ENCODE measurements around the gene ARHGAP33. TPM values are rescaled to one million over a fixed set of nuclear protein-coding genes. Genes with fewer than 3 reads are reported as not detected.

ARHGAP33 gene
- total and polyA plus RNA-seq, 2 of the 8 experiments (the other 6 are each of a cell fraction or from before 2014, with no cell fraction given): 6.5 to 25.2 TPM

GRCh38 chr19:35773020-35773806, 2.2 kb upstream of the ARHGAP33 start:
- no peak overlapping the region for H2BK20ac ChIP-seq (ENCODE audit: low read length)
- H2BK120ac ChIP-seq (replicated peaks; ENCODE audit: low read depth, low read length): no peak overlapping the region
- H3K27ac ChIP-seq (ENCODE audit: low read depth, low read length): no peak overlapping the region
- CTCF ChIA-PET (ENCODE audit: partially characterized antibody): interaction anchor here (0.7 to 1.0 kb wide), 4 partner anchors 13 to 268 kb away, joined by 3 to 4 read pairs (median 4); no protein-coding TSS in a partner anchor
- H3K9ac ChIP-seq (replicated peaks in 1 of 4; ENCODE audit: extremely low read depth in 1 of 4, low read depth in 3 of 4, low read length in 3 of 4): no peak overlapping the region
- WGBS, 2 experiments (ENCODE audit: extremely low coverage in 1 of 2, insufficient coverage in 1 of 2, insufficient read length in 1 of 2, insufficient replicate concordance in 2 of 2, low coverage in 1 of 2, low lambda C conversion rate in 2 of 2, missing lambda C conversion rate in 1 of 2): 85% methylated on average over 9 of the region's 9 CpGs; no CpG with 5 or more reads in 1 of the 2 experiments
- H3K36me3 ChIP-seq (ENCODE audit: control insufficient read depth in 2 of 4, insufficient read depth in 4 of 4, low read length in 3 of 4): peaks cover 0 to 3% (median 0%) of the 10 kb centered on the region in 4 experiments; a peak in 1 of 8 replicates
- no peak overlapping the region for H2AK5ac ChIP-seq (ENCODE audit: low read depth, low read length)
- H3K14ac ChIP-seq (ENCODE audit: insufficient read length): no peak overlapping the region
- no peak overlapping the region for H4K8ac ChIP-seq (ENCODE audit: extremely low read depth, insufficient read depth, low read length)
- H3K4me1 ChIP-seq (replicated peaks in 1 of 4; ENCODE audit: control insufficient read depth in 3 of 4, insufficient read depth in 4 of 4, low read length in 3 of 4): peaks cover 0 to 21% (median 17%) of the 10 kb centered on the region in 4 experiments; a peak in 6 of 7 replicates
- H3K18ac ChIP-seq (ENCODE audit: extremely low read depth, low read length): no peak overlapping the region
- H3K23ac ChIP-seq (ENCODE audit: insufficient read length): no peak overlapping the region
- no peak overlapping the region for H3K4ac ChIP-seq (replicated peaks; ENCODE audit: insufficient read length, low read depth, low read length)
- H3K23me2 ChIP-seq (ENCODE audit: low read depth, low read length): peaks cover 4% of the 10 kb centered on the region; the same call in 1 of the 2 replicates
- FAIRE-seq: no peak
- peaks cover 0 to 8% (median 7%) of the 10 kb centered on the region in 4 experiments; a peak in 3 of 7 replicates for H3K27me3 ChIP-seq (replicated peaks in 1 of 4; ENCODE audit: control insufficient read depth in 3 of 4, extremely low read depth in 1 of 4, insufficient read depth in 3 of 4, low read length in 3 of 4)
- H3K4me2 ChIP-seq (ENCODE audit: insufficient read depth in 1 of 2, low read depth in 2 of 2, low read length in 2 of 2): no peak overlapping the region
- H2BK12ac ChIP-seq (ENCODE audit: low read depth, low read length): no peak overlapping the region
- no peak for DNase-seq (ENCODE audit: low read depth in 1 of 2, low spot score in 2 of 2)
- peaks cover 0 to 5% of the 10 kb centered on the region in 2 experiments for H4K20me1 ChIP-seq (replicated peaks in 1 of 2; ENCODE audit: control insufficient read depth in 1 of 2, insufficient read depth in 2 of 2, low read length in 2 of 2)
- no peak overlapping the region for H4K91ac ChIP-seq (replicated peaks; ENCODE audit: insufficient read length, low read length)
- no peaks in the 10 kb centered on the region for H3K9me3 ChIP-seq (ENCODE audit: insufficient read depth in 2 of 2, low read depth in 1 of 2, low read length in 1 of 2)
- no peak overlapping the region for H3K56ac ChIP-seq (replicated peaks; ENCODE audit: insufficient read length, low read depth, low read length)
- H2BK15ac ChIP-seq (ENCODE audit: low read length): no peak overlapping the region
- H2AFZ ChIP-seq (ENCODE audit: low read length): no peak overlapping the region
- H4K5ac ChIP-seq (ENCODE audit: insufficient read length, low read depth, low read length): no peak overlapping the region
- no peak overlapping the region for H2BK5ac ChIP-seq (ENCODE audit: low read depth, low read length)
- no peaks in the 10 kb centered on the region for H3K79me2 ChIP-seq (ENCODE audit: control insufficient read depth in 1 of 2, insufficient read depth in 2 of 2, low read length in 2 of 2)
- POLR2A ChIA-PET (ENCODE audit: partially characterized antibody): interaction anchor here (0.7 to 1.8 kb wide), 10 partner anchors 8 to 85 kb away, joined by 3 to 9 read pairs (median 4); partner anchors contain the start of genes HSPB6, KMT2B and LIN37
- H3K79me1 ChIP-seq (ENCODE audit: low read depth, low read length): no peaks in the 10 kb centered on the region; the same call in 1 of the 2 replicates
- no peak overlapping the region for H3K4me3 ChIP-seq (ENCODE audit: extremely low read depth in 1 of 4, insufficient read depth in 2 of 4, low read depth in 3 of 4, low read length in 4 of 4)
- no peak for TF ChIP-seq E2F6 (IDR thresholded peaks at IDR 0.05)
- TF ChIP-seq POLR2A (IDR thresholded peaks at IDR 0.05; ENCODE audit: control extremely low read depth in 1 of 2, low read depth in 2 of 2, low read length in 2 of 2): no peak
- TF ChIP-seq SUZ12 (IDR thresholded peaks at IDR 0.05; ENCODE audit: low read length): no peak
- TF ChIP-seq ASH2L (IDR thresholded peaks at IDR 0.05; ENCODE audit: low read length): no peak
